NCI-H1092 (cell line): ENCODE data around the gene PPP3R2.
A peak's percentile ranks its signal among the peaks of the same experiment; 100 is the strongest.
"Not testable (repeated sequence)": the region's sequence is repeated elsewhere in the genome, so short reads cannot be mapped to it uniquely, and the experiment has no call there.

Experiments
- DNase-seq: peaks from one replicate; lab custom pipeline; 2025; lab: John Stamatoyannopoulos, UW

The PPP3R2 gene

GRCh38 chr9:101594796-101595195, at the start of gene PPP3R2:
TSS of gene PPP3R2 (minus strand) at chr9:101594969. CDS start at chr9:101594921, 48 bp downstream.
- DNase-seq, result no peak

GRCh38 chr9:101639785-101640665, 45.3 kb upstream of the PPP3R2 start:
- no peak for DNase-seq

DNA sequence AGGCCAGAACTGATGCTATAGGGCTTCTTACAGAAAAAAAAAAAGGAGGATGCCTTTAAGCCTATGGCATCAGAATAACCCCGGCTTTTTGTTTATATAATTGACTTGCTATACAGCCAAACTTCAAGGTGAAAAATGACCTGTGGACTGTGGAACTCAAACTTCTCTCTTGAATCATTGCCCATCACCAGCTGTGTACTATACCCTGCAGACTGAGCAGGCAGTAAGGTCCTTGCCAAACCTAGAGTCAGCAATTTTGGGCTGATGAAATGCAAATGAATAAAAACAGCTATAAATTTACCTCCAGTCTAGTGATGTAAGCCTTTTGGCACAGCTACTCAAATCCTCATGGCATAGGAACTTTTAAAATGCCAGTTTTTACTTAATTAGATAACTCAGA, 44.5 kb upstream of the PPP3R2 start:
- DNase-seq, result no peak

GRCh38 chr9:101636247-101636646, 41.5 kb upstream of the PPP3R2 start:
- DNase-seq, result no peak

- DNase-seq, result no peak
Observed at GRCh38 chr9:101635473-101635872, 40.7 kb upstream of the PPP3R2 start.

DNA sequence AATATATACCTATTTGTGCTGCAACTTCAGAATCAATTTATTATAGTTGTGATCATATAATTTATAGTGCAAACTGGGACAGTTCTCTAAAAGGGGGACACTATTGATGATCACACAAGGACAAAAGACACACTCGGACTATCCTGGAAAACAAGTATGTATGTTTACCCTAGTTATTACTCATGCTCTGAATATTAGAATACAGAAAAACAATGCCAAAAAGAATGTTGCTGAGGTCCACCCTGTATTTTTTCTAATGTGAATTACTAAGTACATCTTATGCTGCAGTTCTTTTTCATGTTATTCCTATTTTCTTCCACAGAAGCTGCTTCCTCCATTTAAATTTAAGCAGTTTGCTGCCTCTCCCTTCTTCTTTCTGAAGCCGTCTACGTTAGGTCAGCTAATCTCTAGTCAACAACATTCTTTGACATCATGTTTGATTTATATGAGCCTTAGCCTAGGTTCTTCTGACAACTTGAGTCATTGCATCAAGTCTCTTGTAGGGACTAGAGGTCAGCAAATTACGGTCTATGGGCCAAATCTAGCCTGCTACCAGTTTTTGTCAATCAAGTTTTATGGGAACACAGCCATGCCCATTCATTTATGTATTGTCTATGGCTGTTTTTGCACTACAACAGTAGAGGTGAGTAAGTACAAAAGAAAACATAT, 40.1 kb upstream of the PPP3R2 start:
- DNase-seq, result no peak

- DNase-seq, result no peak
Observed at GRCh38 chr9:101632611-101633010, 37.8 kb upstream of the PPP3R2 start.

GRCh38 chr9:101631892-101632291, 37.1 kb upstream of the PPP3R2 start:
- DNase-seq, result no peak

- DNase-seq, result no peak
Observed at GRCh38 chr9:101629636-101630035, 34.9 kb upstream of the PPP3R2 start.

DNA sequence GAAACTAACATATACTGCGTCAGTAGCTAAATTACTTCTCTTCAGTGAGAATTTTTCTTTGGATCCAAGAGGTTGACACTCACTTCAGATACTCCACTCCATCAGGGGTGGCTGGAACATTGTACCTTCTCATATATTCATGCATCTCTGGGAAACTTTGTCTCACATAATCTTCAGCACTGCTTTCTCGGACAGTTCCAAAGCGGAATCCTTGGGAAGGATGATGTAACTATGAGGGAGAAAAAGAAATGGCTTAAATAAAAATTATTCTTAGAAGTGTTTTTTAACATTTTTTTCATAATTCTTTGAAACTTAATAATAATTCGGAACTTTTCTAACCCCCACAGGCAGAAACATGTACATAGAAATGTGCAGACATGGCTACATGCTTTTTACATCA, 33.4 kb upstream of the PPP3R2 start:
- DNase-seq, result no peak

DNA sequence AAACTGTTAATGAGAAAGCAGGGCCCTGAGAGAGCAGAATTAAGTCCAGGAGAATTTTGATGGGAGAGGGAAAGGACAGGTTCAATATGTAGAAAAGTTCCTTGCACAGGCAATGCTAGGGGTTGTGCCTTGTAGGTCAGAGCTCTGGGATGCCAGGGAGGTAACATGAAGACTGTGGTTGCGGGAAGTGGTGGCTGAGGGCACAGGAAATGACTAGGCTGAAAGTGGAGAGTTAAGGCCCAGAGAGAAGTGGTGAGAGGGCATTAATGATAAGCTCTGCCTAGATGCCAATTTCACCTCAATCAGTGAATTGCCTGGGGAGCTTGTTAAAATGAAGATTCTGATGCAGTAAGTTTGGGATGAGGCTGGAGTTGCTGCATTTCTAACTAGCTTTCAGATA, 31.5 kb upstream of the PPP3R2 start:
- DNase-seq, result no peak

DNA sequence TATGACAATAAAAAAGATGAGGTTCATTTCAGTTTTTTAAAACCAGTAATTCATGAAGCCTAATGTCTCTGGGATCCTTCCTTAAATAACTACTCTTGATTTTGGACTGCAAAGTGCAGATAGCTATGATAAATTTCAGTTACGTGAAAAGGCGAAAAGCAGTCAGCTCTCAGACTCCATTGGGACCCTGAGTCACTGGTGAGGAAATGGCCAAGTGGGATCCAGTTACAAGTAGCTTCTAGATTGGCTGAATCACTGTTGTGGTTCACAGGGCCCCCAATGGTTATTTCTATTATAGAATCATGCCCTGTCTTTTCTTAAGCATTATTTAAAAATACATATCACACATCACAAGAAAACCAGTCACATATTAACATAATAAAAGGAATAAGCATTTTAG, 31.1 kb upstream of the PPP3R2 start:
- no peak for DNase-seq

- no peak for DNase-seq
Observed at GRCh38 chr9:101620452-101620851, 25.7 kb upstream of the PPP3R2 start.

DNA sequence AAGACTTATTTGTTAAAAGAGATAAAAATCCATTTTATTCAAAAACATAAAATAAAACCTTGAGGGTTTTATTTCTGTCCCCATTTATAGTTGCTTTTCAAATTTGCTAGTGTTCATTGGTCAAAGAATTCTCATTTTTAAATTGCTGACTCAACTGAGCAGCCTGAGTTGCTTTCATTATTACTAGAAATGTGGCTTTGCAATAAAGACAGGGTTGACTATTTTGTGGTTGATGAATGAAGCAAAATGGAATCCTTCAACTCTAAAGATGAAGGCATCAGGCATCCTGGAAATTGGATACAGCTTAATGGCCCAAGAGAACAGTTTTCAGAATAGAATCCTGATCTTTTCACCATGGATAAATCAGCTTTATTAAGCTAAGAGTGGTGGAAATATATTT, 23.9 kb upstream of the PPP3R2 start:
- no peak for DNase-seq

GRCh38 chr9:101605547-101605946, 10.8 kb upstream of the PPP3R2 start:
- no peak for DNase-seq

DNA sequence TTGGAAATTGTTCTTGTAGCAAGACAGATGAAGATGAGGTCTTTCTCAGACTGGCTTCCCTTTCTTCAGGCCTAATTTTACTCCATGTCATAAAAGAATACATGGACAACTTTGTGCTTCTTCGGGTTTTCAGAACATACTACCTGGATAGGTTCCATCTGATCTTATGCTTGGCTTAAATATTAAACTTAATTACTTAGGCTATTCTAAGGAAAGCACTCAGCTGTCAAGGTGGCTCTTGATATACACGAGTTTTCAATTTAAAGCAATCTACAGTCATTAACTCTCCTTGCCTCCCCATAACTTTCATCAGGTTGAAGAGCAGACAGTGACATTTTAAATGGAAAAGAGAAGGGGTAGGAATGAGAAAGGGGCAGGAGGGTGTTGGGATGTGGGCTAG, 9.5 kb upstream of the PPP3R2 start:
- DNase-seq, result no peak

DNA sequence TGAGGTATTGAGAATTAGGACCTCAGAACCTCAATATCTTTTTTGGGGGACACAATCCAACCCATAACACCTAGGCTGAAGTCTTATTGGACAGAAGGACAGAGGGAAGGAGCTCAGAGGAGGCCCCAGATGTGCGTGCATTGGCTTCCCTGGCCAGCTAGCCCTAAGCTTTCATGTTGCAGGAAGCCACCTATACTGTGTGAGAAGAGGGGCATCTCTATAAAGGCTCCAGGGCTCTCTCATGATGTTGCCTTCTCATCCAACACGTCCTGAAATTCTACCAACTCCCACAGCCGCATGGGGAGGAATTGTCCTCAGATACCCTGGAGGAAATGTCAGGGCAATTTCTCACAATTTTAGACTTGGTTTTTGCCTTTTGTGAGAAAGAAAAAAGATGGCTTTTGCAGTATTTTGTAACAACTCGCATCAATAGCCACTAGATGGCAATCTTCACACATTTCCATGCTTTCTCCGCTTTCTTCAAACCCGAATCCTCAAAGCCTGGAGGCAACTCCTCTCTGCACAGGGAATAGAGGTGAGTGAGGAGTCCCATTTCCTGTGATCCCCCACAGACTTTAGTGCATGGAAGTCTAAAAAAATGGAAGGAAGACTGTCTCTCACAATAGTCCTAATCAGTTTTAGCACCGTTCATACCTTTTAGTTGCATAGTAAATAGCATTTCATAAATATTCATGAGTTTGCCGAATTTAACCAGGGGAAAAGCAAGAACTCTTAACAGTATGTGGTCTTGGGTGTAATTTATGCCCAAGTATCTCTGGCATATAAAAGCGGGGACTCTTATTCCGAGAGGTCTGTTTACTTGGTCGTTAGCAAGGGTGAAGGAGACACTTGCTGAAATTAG, 7.4 kb upstream of the PPP3R2 start:
- DNase-seq, result peak; percentile 63

- no peak for DNase-seq
Observed at GRCh38 chr9:101593345-101593744, 1.4 kb downstream of the PPP3R2 start.

DNA sequence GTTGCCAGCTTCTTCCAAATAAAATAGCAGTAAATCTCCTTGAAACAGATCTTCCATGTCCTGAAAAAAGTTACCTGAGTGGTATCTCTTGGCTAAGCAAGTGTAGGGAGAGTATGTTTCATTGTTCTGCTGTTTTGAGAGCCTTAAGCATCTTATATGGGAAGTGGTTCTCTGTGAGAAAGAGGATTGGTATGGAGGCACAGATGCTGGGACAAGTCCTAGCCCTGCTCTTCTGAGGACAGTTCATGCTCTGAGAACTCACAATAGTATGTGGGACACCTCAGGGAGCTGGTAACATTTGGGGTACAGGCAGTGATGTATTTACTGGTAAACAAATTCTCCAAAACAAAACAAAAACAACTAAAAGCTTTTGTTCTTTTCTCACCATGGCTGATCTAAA, 2.0 kb downstream of the PPP3R2 start:
- no peak for DNase-seq

DNA sequence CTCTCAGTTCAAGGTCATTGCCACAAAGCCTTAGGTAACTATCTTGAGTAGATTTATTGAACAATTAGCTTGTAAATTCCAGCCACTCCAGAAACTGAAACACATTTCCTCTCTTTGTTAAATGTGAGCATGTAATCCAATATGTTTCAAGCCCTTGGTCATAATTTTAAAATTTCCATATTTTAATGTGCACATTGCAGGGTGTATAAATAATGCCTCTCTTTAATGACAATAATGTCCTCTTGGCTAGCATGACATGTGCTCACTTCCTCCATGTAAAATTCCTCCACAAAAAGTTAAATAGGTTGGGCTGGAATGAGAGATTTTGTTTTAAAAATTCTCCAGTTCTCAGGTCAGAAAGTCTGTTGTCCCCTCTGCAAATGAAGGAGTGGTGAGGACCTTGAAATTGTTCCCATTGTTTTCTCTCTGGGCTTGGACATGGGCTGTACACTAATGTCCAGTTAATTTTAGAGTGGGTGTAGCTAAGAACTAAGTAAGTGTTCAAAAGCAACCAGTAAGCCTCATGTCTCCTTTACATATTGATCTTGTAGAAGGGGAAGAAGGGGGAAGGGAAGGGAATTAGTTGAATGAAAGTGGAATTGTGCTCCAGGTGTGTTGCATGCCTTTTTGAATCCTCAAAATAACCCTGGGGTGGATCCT, 2.9 kb downstream of the PPP3R2 start:
- no peak for DNase-seq

DNA sequence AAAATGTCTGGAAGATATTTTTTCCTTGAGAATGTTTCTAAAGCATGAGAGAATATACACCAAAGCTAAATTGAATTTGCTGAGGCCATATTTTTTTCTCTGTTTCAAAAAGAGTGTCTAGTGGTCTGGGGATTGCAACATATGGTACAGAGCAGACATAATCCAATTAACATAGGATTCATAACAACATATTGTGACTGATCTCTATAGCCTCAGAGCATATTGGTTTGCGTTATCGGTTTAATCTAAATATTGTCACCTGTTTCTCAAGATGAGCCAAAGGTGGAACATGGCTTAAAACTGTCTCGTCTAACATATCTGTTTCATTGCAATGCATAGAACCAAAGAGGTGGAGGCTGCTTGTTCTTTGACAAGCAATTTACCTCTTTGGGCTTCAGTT, 3.9 kb downstream of the PPP3R2 start:
- no peak for DNase-seq

DNA sequence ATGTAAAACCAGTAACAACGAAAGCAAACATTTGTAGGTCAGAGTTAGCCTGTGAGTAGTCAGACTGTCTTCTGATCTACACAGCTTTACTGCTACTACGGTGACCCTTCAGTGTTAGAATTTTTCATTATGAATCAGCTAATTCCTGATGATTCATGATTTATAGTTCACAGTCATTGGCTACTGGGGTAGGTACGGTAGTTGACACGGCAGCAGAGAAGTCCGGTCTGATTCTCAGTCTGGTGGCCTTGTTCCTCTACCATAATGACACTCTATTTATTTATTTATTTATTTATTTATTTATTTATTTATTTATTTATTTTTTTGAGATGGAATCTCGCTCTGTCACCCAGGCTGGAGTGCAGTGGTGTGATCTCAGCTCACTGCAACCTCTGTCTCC, 4.7 kb downstream of the PPP3R2 start:
- not testable (repeated sequence) for DNase-seq
